GM18870 (cell line): Measurements from ENCODE around the gene WNT2B.

ENCODE experiments used
- ATAC-seq: cut with Tn5 transposase; IDR thresholded peaks from one replicate; pipeline ENCODE4 v1.9.1; 2021; ENCODE audit warnings: moderate library complexity; ENCODE audit not compliant: unreplicated experiment

WNT2B gene

DNA sequence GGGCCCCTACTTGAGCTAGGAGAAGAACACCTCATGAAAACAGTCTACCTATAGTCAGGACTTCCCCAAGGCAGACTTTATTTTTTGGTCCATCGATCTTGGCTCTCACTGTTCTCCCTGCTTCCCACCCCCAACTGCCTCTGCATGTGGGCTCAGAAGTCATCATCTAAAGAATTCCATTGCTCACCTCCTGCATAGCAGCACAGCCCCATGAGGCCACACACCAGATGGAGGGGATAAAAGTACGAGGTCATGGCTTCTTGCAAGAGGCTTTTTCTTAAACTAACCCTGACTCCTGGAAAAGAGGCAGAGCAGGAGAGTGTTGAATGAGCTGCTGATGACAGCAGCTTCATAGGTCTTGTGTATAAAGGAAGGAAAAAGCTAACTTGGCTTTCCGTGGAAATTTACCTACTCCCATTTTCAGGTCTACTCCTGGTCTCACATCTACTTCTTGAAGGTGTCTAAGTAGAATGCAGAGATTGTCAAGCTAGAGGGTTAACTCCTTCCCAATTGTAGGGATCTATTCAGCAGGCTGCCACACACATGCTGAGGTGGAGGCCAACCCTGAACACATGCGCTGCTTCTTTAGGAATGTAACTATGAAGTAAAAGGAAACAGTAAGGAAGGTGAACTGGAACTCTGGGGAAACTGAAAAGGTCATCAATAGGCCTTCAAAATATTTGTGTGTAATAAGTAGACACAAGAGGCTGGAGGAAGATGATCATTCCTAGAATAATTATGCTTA lies 18.7 kb downstream of the WNT2B start:
- ATAC-seq: no peak

DNA sequence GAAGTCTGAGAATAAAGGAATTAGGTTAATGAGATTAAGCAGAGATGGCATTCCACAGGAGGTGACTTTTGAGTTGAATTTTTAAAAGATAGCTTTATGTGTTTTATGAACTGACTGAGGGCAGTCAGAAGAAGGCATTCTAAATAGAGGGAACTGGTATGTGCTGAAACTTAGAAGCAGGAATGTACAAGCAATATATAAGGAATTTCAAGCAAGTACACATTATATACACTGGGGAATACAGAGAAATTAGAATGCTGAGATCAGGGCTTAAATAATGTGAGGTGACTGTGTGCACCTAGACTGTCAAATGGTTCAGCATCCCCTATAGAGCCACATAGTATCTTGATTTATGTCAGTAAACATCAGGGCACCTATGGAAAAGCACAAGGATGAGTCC lies 19.3 kb downstream of the WNT2B start:
- ATAC-seq: no peak

DNA sequence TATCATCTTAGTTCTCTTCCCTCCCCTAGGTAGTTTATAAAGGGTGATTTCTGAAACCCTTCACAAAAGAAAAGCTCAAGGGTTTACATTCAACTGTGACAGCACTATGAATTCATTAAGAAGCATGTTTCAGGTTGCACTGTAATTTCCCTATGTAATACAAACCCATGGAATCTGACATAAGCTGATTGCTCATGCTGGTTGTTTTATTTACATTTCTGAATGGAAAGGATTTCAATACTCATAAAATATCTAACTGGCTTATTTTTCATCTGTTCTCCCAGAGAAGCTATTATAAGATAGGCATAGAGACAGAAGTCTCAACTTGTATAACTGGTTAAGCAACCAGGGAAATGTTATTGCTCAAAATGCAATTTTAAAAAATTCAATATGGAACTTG lies 20.5 kb downstream of the WNT2B start:
- ATAC-seq: no peak

DNA sequence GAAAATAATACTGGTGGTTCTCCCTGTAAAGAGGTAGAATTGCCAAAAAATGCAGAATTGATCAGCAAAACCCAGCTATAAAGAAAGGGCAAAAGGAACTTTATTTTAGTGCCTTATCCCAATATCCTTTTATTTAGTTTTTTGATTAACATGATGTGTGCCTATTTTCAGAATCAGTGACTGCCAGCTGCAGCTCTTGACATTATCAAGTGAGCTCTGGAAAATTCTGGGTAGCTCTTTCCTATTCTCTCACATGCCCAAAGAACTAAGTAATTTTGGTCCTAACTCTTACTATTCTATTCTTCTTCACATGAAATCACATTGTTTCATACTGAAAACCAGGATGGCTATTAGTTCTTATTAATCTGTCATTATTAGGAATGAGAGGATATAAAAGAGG lies 22.1 kb downstream of the WNT2B start:
- no peak for ATAC-seq

DNA sequence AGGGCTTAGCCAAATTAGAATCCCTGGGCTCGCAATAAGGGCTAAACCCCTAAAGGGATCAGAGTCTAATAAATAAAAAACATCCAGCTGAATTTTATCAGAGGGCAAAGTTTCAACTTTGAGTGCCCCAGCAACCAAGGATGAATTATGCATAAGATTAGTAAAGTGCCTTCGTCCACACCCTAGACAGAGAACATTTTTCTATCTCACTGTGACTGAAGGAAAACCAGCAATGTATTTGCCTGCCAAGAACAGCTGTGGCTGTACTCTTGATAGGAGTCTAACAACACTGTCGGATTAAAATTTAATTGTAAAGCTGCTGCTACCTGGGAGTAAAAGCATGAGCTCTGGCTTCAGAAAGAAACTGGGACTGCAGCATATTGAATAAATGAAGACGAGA lies 23.3 kb downstream of the WNT2B start:
- no peak for ATAC-seq

DNA sequence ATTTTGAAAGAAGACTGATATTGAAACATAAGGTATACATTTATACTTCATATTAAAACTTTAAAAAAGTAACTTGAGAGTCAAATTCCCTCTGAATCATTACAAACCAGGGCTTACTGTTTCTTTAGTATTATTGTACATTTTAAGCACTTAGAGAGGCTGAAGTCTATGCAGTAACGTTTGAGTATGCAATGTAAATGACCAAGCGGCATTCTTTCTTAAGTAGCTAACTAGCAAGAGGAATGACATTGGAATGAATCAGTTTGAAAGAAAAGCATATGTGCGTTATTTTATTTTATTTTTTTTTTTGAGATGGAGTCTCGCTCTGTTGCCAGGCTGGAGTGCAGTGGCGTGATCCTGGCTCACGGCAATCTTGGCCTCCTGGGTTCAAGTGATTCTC lies 24.3 kb downstream of the WNT2B start:
- no peak for ATAC-seq

DNA sequence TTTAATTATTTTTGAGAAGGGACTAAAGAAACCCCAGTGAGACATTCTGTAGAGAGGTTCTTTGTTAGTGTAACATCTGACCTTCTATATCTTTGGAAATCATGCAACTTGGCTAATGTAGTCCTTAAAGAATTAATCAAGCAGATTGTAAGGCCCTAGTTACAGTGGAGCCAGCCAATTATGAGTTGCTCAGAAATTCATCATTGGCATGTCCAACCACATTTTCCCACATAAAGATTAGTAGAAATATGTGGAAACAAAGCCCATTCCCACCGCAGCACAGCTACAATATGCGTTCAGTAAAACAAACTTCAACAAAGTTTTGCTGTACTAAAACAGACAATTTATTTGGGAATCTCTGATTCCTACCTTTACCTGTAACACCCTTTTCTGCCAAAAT lies 27.8 kb downstream of the WNT2B start:
- no peak for ATAC-seq

DNA sequence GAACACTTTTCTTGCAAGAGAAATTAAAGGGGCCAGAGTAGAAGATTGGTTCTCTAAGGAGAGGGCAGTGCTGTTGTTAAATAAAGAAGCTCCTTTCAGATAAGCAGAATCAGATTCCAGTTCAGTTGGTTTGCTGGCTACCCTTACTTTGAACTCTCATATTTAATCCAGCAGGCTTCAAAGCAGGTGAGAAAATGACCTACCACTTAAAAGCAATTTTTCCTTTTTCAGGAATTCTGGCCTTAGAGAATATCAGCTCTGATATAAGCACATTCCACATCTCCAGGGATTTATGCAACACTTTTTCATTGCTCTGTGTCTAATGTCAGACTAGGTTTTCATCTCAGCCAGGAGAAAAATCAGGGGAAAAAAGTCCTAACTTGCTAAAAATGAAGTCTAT lies 28.7 kb downstream of the WNT2B start:
- ATAC-seq: no peak

DNA sequence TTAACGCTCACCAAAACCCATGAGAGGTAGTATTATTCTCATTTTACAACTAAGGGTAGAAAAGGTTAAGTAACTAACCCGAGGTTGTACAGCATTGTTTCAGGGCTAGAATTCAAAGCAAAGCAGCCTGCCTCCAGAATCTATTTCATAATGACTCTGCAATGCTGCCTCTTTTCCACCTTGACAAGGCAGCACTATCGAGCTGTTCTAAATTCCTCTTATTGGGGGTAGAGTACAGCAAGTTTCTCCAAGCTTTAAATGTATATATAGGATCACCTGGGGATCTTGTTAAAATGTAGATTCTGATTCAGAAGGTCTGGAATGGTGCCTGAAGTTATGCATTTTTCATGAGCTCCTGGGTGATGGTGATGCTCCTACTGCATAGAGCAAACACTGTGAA lies 30.1 kb downstream of the WNT2B start:
- ATAC-seq: no peak

DNA sequence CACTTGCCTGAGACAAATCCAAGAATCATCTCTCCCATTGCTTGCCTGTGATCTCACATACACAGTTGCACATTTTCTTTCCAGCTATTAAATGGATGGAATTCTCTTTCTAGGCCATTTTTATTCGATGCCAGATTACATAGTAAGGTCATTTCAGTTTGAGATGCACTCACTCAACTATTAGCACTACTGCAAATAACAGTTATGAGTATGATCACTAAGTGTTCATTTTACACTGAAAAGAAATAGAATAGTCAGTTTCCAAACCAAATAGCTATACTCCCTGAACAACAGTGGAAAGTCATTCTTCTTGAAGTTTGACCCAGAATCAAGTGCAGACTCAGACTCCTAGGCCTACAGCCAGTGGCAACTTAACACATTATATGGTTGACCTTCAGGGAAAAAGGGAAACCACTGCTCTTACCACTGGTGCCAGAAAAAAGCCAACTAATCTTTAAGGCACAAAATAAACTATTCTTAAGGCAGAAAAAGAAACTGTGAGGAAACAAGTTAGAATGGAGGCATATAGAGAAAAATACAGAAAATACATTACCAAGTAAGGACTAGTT lies 31.5 kb downstream of the WNT2B start:
- no peak for ATAC-seq

DNA sequence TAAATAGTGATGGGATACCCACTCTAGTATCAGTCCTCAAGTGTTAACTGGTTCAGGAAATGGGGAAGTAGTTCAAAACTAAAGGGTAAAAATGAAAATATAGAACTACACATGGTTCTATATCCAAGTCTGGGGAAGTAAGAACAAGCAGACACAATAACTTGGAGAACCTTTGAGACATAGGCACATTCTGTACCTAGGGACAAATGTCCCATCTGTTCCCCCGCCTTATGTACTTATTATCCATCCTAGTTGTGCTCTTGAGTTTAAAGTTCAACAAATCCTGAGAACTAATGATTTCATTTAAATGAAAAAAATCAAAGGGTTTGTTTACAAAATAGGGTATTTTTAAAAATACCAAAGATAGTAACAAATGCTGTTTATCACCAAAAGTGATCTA lies 32.5 kb downstream of the WNT2B start:
- ATAC-seq: no peak

DNA sequence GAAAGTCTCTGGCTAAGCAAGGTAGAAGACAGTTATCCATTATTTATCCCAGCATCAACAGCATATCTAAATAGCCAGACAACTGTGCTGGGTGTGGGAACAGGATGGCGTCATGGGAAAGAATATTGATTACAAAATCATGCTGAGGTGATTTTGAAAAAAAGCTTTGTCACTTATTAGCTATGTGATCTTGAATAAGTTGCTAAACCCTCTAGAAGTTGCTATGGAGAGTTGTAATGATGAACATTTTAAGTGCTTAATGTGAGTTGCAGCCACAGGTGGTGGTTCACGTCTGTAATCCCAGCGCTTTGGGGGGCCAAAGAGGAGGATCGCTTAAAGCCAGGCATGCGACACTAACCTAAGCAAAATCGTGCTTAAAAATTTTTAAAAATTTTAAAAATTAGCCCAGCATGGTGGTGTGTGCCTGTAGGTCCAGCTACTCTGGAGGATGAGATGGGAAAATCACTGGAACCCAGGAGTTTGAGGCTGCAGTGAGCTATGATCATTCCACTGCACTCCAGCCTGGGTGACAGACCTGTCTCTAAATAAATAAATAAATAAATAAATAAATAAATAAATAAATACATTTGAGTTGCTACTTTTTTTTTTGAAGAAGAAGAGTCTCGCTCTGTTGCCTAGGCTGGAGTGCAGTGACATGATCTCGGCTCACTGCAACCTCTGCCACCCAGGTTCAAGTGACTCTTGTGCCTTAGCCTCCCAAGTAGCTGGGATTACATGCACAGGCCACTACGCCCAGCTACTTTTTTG lies 33.6 kb downstream of the WNT2B start:
- ATAC-seq: no peak

DNA sequence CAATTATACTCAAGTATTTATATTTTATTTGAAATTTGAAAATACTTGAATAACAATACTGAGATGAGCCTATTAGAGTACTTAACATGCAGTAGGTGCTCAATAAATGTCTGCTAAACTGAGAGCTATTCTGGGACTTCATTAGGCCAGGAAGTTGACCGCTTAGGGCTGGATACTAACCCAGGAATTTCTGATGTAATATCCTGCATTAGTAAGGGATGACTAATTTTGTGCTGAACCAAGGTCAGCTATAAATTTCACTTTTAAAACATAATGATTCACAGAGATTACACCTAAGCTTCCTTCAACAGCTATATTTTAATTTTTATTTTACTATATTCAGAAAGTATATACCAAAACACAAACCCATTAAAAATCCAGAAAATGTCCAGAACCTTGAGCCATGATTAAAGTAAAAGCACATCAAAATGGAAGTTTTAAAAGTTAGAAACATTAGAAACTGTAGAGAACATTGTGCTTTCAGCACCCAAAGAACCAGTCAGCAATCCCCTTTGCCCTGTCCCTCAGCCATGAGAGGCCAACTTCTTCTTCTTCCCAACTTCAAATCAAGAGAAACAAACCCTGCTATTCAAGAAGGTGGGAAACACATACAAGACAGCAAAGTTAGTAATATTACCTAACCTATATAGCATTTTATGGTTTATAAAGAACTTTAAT lies 35.4 kb downstream of the WNT2B start:
- no peak for ATAC-seq

DNA sequence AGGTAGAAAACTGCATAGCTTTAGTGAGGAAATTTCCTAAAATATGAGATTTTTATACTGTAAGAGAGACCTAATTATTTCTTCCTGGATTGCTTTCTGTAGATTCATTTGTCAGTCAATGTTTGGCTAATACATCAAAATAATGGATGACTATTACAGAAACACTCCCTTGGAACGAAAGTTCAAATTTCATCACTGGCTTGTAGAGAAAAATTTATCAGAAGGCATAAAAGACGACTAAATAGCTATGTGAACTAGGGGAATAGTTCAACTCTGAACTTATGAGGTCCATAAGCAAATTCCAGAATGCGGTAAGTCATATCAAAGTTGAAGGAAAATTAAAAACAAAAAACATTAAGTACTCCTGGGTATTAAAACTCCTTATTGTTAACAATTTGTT lies 36.0 kb downstream of the WNT2B start:
- ATAC-seq: no peak

DNA sequence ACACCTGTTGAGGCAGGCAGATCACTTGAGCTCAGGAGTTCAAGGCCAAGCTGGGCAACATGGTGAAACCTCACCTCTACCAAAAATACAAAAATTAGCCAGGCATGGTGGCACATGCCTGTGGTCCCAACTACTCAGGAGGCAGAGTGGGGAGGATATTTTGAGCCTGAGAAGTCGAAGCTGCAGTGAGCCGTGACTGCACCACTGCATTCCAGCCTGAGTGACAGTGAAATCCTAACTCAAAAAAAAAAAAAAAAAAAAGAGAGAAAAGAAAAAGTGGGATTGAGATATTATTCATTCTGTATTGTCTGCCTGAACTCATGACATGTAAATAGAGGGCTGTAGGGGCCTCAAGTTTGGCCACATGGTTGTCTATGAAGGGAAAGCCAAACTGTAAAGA lies 37.3 kb downstream of the WNT2B start:
- no peak for ATAC-seq

DNA sequence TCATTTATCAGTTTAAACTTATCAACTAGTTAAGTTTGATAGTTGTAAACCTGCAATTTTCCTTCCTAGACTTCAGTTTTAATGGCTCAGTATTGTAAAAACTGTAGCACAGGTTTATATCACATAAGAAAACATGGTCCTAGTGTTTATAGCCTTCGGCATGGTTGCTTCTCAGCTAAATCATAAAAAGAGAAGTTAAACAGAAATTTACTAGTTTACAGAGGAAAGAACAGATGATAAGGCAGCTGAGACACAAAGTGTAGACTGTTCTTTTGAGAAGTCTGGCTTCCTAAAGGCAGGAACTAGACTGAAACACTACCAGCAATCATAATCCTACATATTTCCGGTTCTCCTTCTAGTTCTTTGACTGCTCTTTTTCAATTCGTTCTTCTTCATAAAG lies 39.8 kb downstream of the WNT2B start:
- ATAC-seq: no peak

DNA sequence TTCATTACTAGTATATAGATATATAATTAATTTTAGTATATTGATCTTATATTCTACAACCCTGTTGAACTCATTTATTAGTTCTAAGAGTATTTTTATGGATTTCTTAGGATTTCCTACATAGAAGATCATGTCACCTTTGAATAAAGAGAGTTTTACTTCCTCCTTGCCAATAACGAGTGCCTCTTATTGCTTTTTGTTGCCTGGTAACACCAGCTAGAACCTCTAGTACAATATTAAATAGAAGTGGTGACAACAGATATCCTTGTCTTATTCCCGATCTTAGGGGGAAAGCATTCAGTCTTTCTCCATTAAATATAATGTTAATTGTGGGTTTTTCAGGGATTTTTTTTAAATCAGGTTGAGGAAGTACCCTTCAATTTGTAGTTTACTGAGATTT lies 40.8 kb downstream of the WNT2B start:
- no peak for ATAC-seq

DNA sequence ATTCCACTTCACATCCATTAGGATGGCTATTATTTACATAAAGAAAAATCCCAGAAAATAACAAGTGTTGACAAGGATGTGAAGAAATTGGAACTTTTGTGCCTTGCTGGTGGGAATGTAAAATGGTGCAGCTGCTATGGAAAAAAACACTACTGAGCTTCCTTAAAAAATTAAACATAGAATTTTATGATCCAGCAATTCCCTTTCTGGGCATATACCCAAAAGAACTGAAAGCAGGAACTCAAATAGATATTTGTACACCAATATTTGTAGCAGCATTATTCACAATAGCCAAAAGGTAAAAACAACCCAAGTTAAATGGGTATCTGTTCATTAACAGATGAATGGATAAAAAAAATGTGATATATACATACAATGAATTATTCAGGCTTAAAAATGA lies 45.6 kb downstream of the WNT2B start:
- ATAC-seq: no peak

DNA sequence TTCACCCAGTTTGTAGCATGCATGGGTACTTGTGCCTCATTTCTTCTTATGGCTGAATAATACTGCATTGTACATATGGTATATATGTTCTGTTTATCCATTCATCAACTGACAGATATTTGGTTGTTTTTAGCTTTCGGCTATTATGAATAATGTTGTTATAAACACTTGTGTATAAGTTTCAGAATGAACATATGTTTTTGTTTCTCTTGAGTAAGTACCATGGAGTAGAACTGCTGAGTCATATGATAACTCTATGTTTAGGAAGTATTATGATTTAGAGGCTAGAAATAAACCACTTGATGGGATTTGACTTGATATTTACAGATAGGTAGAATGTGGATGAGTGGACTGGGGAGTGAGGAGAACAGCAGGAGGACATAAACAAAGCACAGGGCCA lies 48.6 kb downstream of the WNT2B start:
- ATAC-seq: no peak

DNA sequence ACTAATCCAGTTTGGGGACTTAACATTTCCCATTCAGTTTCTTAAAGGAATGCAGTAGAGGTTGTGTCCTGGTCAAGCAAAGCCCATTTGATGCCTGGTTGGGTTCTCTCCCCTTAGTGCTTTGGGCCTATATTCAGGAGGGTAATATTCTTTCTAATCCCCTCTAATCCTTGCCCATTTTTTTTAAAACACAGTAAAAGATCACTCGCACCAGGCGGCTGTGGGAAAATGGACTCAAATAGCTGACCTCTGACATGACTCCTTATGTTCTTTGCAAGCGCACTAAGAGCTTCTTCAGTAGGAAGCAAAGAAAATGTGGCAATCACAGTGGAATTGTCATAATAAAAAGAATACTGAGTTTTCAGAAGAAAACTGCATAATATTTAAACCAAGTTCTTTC lies 49.9 kb downstream of the WNT2B start:
- no peak for ATAC-seq

DNA sequence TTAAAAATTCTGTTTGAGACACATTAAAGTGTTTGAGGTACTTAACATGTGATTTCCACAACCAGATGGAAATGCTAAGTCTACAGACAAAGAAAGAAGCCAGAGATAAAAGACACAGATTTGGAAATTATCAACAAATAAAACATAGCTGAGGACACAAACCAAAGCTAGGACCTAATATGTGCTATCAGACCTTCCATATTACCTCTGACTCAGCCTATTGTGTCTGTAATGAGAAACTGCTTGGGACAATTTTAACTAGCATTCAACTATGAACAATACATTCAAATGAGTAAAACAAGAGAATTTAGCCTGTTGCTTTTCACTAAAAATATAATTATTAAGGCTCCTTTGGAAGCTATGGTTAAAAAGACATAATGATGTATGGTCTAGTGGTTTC lies 54.6 kb downstream of the WNT2B start:
- ATAC-seq: no peak

DNA sequence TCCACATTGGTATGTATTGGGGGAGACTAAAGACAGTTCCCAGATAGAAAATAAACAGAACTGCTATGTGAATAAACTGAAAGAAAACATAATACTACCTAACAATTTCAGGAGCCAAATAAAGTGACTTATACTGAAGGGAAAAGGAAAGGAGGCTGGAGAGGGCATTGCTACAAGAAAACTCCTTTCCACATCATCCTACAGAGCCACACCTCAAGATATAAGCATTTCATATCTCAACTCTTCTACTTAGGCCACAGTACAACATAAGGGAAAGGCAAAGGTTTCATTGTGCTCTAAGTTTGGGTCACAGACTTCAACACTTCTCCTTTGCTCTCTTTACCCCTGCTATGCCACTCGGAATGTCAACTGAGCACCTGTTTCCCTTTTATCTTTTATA lies 55.3 kb downstream of the WNT2B start:
- ATAC-seq: no peak
